MM.1S (cell line): ENCODE measurements around the gene ERMN.

Source experiments
- CTCF ChIP-seq: fragments of 300-600 bp; sonication (generic); IDR thresholded peaks from 2 replicates; pipeline ENCODE4 v1.5.1; 2016; ENCODE audit warnings: antibody characterized with exemption, low read length, mixed read lengths
- EZH2 ChIP-seq: fragments of 300-600 bp; sonication (generic); optimal IDR thresholded peaks from 2 replicates; pipeline ENCODE3; 2017; ENCODE audit warnings: low read depth, mild to moderate bottlenecking, antibody characterized with exemption, low read length, mixed read lengths

- TF ChIP-seq CTCF (no peak), EZH2 (no peak)
Observed at GRCh38 chr2:157312866-157313486, 12.6 kb downstream of the ERMN start.
